ENCODE data around the gene TECR. TPM values are rescaled to one million over a fixed set of nuclear protein-coding genes. Genes with fewer than 3 reads are reported as not detected.

Gene TECR
- total RNA-seq, 2 donors from 2014 or later = 60.3 to 63.9 TPM

DNA sequence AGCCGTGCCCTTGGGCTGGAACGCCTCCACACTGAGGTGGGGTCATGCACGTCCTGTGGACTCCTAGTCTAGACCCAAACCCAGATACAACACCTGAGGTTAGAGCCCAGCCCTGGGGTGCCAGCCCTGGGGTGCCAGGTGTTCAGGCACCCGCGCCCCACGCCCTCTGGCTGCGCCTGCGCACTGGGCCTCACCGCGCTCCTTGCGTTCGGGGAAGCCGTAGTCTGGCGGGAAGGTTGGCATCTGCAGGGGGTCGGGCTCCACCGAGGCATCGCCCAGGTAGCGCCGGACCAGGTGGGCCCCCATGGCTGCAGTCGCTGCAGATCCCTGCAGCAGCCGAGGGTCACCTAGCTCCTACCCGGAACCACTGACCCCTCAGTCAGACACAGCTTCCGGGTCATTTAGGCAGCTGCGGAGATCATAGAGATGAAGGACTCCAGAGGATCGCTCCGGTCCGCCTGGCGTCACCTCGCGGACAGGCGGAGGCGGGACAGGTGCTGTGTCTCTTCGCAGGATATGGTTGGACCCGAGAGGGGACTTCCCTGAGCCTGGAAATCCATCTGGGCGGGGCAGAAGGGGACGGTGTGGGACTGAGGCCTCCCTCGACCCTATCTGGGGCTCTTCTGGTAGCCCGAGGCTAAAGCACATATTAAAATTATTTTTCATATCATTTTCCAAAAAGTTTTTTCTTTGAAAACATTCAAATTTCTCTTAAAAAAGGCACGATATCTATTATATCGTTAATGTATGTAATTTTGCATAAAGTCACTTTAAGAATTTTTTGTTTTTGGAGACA, 42.5 kb downstream of the TECR start, which contains the start of gene NDUFB7:
Gene NDUFB7, minus strand, starts transcription at position 372 of the 796 bp plus-strand sequence. Its CDS starts 66 bp downstream, at position 306.
- DNase-seq (ENCODE audit: low spot score) = peak; percentile 93
- Histone ChIP-seq H3K27me3 (no peaks in the 10 kb centered on the region), H3K27ac (peak within 1 kb of the TSS; percentile 83 to 85), H3K4me3 (peak within 1 kb of the TSS; percentile 74 to 92), H3K4me1 (peaks cover 0 to 26% of the 10 kb centered on the region in 2 donors), H3K9me3 (no peaks in the 10 kb centered on the region), H3K36me3 (no peaks in the 10 kb centered on the region)
- peak; percentile 25 to 93 for TF ChIP-seq CTCF (IDR thresholded peaks at IDR 0.05)

GRCh38 chr19:14575428-14575980, 46.1 kb downstream of the TECR start:
- Histone ChIP-seq H3K4me3 (no peak overlapping the region), H3K36me3 (no peaks in the 10 kb centered on the region), H3K4me1 (peaks cover 0 to 15% of the 10 kb centered on the region in 2 donors), H3K9me3 (no peaks in the 10 kb centered on the region), H3K27me3 (no peaks in the 10 kb centered on the region), H3K27ac (no peak overlapping the region)
- DNase-seq (ENCODE audit: low spot score) = no peak
- no peak for TF ChIP-seq CTCF (IDR thresholded peaks at IDR 0.05)

DNA sequence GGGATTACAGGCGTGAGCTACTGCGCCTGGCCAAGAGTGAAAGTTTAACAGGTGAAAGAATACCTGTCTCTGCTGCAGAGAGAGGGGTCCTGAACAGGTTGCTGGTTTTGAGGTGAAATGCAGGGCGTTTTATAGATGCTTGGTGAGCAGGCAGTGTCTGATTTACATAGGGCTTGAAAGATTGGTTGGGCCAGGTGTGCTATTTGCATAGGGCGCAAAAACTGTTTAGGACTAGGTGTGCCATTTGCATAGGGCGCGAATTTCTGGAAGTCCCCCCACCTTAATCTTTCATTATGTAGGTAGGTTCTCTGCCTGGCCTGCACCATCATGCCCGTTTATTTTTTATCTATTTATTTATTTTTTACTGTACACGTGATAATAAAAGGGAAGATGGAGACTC, 47.0 kb downstream of the TECR start:
- Histone ChIP-seq H3K27me3 (no peaks in the 10 kb centered on the region), H3K36me3 (no peaks in the 10 kb centered on the region), H3K4me3 (no peak overlapping the region), H3K9me3 (no peaks in the 10 kb centered on the region), H3K27ac (no peak overlapping the region), H3K4me1 (peaks cover 0 to 7% of the 10 kb centered on the region in 2 donors)
- no peak for TF ChIP-seq CTCF (IDR thresholded peaks at IDR 0.05)
- no peak for DNase-seq (ENCODE audit: low spot score)

- Histone ChIP-seq H3K4me3 (no peak overlapping the region), H3K4me1 (peaks cover 0 to 3% of the 10 kb centered on the region in 2 donors), H3K9me3 (no peaks in the 10 kb centered on the region), H3K27ac (no peak overlapping the region), H3K36me3 (no peaks in the 10 kb centered on the region), H3K27me3 (no peaks in the 10 kb centered on the region)
- DNase-seq (ENCODE audit: low spot score) = no peak
- no peak for TF ChIP-seq CTCF (IDR thresholded peaks at IDR 0.05)
Observed at GRCh38 chr19:14577264-14577663, 47.9 kb downstream of the TECR start.

GRCh38 chr19:14577885-14578427, 48.6 kb downstream of the TECR start:
- no peaks in the 10 kb centered on the region for H3K9me3 ChIP-seq
- no peaks in the 10 kb centered on the region for H3K36me3 ChIP-seq
- TF ChIP-seq CTCF (IDR thresholded peaks at IDR 0.05) = no peak
- H3K27ac ChIP-seq = no peak overlapping the region
- H3K4me3 ChIP-seq = no peak overlapping the region
- no peak for DNase-seq (ENCODE audit: low spot score)
- no peaks in the 10 kb centered on the region for H3K4me1 ChIP-seq
- no peaks in the 10 kb centered on the region for H3K27me3 ChIP-seq

All from right atrium auricular region (tissue), 2 donors.